ENCODE data around the gene HBE1.

HBE1 gene

GRCh38 chr11:5232176-5232575 lies 37.6 kb downstream of the HBE1 start:
- DNase-seq = no peak

DNA sequence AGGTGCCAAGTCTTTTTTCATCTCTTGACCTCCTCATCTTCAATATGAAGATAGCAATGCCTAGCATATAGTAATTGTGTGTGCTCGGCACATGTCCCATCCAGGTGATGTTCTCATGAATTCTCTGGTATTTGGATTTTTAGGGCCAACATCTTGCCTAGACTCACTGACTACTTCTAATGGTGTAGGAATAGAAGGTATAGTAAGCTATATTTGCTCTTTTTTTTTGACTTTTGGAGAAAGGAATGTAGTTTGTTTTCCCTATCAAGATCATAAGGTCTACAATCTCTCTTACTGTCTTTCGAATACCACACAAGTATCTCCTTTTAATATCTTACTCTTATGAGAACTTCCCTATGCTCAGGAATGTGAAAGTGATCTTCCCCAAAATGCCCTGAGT lies 38.6 kb downstream of the HBE1 start:
- no peak for DNase-seq

DNA sequence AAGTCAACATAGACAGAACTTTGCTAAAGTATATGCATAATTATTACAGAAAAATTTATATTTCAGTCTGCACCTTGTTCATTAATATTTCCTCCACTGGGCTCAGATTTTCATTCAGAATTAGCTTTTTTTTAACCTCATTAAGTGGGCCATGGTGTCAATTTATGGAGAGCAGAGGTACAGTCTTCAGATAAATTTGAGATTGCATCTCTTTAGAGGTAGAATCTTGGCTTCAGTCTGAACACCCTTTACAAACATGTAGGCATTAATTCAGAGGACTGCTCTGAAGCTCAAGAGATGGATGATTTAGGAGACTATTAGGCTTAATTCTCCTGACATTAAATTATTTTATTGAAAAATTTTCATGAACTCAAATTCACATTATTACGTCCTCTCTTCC lies 39.5 kb downstream of the HBE1 start:
- DNase-seq = no peak

GRCh38 chr11:5229796-5230195 lies 39.9 kb downstream of the HBE1 start:
- DNase-seq = no peak

GRCh38 chr11:5229356-5229755 lies 40.4 kb downstream of the HBE1 start:
- DNase-seq = no peak

GRCh38 chr11:5228124-5228523 lies 41.6 kb downstream of the HBE1 start:
- no peak for DNase-seq

DNA sequence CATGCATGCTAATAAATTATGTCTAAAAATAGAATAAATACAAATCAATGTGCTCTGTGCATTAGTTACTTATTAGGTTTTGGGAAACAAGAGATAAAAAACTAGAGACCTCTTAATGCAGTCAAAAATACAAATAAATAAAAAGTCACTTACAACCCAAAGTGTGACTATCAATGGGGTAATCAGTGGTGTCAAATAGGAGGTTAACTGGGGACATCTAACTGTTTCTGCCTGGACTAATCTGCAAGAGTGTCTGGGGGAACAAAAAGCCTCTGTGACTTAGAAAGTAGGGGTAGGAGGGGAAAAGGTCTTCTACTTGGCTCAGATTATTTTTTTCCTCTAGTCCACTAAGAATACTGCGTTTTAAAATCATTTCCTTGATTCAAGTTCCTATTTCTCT lies 42.1 kb downstream of the HBE1 start:
- DNase-seq = no peak

DNA sequence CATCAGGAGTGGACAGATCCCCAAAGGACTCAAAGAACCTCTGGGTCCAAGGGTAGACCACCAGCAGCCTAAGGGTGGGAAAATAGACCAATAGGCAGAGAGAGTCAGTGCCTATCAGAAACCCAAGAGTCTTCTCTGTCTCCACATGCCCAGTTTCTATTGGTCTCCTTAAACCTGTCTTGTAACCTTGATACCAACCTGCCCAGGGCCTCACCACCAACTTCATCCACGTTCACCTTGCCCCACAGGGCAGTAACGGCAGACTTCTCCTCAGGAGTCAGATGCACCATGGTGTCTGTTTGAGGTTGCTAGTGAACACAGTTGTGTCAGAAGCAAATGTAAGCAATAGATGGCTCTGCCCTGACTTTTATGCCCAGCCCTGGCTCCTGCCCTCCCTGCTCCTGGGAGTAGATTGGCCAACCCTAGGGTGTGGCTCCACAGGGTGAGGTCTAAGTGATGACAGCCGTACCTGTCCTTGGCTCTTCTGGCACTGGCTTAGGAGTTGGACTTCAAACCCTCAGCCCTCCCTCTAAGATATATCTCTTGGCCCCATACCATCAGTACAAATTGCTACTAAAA lies 42.9 kb downstream of the HBE1 start, which contains the start of gene HBB:
Gene HBB, minus strand, starts transcription at position 340 of the 579 bp plus-strand sequence. Its CDS starts 50 bp downstream, at position 290.
- DNase-seq = no peak

- DNase-seq = no peak
Observed at GRCh38 chr11:5225480-5225871, 44.3 kb downstream of the HBE1 start.

DNA sequence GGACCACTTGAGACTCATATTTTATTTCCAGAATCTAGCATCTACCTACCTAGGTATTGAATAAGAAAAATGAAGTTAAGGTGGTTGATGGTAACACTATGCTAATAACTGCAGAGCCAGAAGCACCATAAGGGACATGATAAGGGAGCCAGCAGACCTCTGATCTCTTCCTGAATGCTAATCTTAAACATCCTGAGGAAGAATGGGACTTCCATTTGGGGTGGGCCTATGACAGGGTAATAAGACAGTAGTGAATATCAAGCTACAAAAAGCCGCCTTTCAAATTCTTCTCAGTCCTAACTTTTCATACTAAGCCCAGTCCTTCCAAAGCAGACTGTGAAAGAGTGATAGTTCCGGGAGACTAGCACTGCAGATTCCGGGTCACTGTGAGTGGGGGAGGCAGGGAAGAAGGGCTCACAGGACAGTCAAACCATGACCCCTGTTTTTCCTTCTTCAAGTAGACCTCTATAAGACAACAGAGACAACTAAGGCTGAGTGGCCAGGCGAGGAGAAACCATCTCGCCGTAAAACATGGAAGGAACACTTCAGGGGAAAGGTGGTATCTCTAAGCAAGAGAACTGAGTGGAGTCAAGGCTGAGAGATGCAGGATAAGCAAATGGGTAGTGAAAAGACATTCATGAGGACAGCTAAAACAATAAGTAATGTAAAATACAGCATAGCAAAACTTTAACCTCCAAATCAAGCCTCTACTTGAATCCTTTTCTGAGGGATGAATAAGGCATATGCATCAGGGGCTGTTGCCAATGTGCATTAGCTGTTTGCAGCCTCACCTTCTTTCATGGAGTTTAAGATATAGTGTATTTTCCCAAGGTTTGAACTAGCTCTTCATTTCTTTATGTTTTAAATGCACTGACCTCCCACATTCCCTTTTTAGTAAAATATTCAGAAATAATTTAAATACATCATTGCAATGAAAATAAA lies 44.9 kb downstream of the HBE1 start:
- no peak for DNase-seq

DNA sequence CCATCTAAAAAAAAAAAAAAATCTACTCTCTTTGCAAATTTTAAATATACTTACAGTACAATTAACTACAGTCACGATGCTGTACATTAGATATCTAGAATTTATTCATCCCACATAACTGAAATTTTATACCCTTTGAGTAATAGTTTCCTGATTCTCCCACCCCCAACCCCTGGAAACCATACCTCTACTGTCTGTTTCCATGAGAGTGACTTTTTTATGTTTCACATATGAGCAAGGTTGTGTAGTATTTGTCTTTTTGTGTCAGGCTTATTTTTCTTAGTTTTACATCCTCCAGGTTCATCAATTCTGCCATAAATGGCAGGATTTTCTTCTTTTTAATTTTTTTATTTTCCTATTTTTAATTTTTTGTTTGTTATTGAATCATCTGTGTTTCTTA lies 46.1 kb downstream of the HBE1 start:
- no peak for DNase-seq

DNA sequence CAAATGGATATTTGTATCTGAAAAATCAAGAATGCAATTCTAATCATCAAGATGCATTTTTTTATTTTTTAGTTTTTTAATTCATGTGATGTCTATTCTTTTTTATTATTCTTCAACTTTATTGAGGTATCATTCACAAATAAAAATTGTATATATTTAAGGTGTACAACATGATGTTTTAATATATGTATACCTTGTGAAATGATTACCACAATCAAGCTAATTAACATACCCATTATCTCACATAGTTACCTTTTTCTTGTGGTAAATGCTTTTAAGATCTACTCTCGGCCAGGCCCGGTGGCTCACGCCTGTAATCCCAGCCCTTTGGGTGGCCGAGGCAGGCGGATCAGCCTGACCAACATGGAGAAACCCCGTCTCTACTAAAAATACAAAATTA lies 46.6 kb downstream of the HBE1 start:
- DNase-seq = no peak

Data from stimulated activated CD4-positive, alpha-beta T cell treated with anti-CD3 and anti-CD28 coated beads, Interleukin-1b, Interleukin-23, amount 100 ng/mL, for 48 hours (primary cell).